PC-3 (cell line): ENCODE results near the gene RELL1. TPM values are rescaled to one million over a fixed set of nuclear protein-coding genes. Genes with fewer than 3 reads are reported as not detected.

Experiments
- ATAC-seq: fragments of 200-7000 bp; cut with Tn5 transposase; 2 replicates; pipeline ENCODE4 v1.9.1; 2020; ENCODE audit warnings: mild to moderate bottlenecking, moderate library complexity
- BruUV-seq: library from RNA; stranded (reverse); fragments of 400-500 nt; replicated peaks from 2 replicates; lab custom pipeline; 2021; lab: Mats Ljungman, UMichigan
- CTCF ChIA-PET: fragments of 300-600 bp; sonication (Branson Sonifier 250); formaldehyde crosslinking; loops from one replicate; lab custom pipeline; 2022; ENCODE audit warnings: antibody characterized with exemption; lab: Charles Lee
- POLR2A ChIA-PET: fragments of 300-600 bp; sonication (Branson Sonifier 250); formaldehyde crosslinking; loops from one replicate; lab custom pipeline; 2022; ENCODE audit warnings: antibody characterized with exemption; ENCODE audit not compliant: unreplicated experiment; lab: Charles Lee
- DNase-seq: peaks from one replicate; pipeline ENCODE4 v3.0.0-alpha.2; 2015
- H2AFZ ChIP-seq: fragments of 300-600 bp; sonication (generic); 2 replicates; pipeline ENCODE4 v1.6.0; 2016; ENCODE audit warnings: antibody characterized with exemption, low read length
- H3F3A ChIP-seq: fragments of 300-600 bp; sonication (generic); one replicate; pipeline ENCODE4 v1.6.0; 2017; ENCODE audit warnings: antibody characterized with exemption, low read length, control low read depth, mild to moderate bottlenecking; ENCODE audit not compliant: unreplicated experiment
- H3K27ac ChIP-seq: fragments of 300-600 bp; sonication (generic); 2 replicates; pipeline ENCODE4 v1.5.1; 2016; ENCODE audit warnings: mild to moderate bottlenecking, low read length
- H3K27me3 ChIP-seq: fragments of 300-600 bp; sonication (generic); 2 replicates; pipeline ENCODE4 v1.6.1; 2016; ENCODE audit warnings: low read length, mixed read lengths
- H3K36me3 ChIP-seq: fragments of 300-600 bp; sonication (generic); 2 replicates; pipeline ENCODE4 v1.6.1; 2016; ENCODE audit warnings: low read depth, mixed run types, low read length, mixed read lengths
- H3K4me1 ChIP-seq: fragments of 300-600 bp; sonication (generic); 2 replicates; pipeline ENCODE4 v1.5.1; 2016; ENCODE audit warnings: low read length; ENCODE audit not compliant: insufficient read depth
- H3K4me2 ChIP-seq: fragments of 300-600 bp; sonication (generic); 2 replicates; pipeline ENCODE4 v1.6.0; 2016; ENCODE audit warnings: low read length
- H3K4me3 ChIP-seq: fragments of 300-600 bp; sonication (generic); 2 replicates; pipeline ENCODE4 v1.5.1; 2016; ENCODE audit warnings: mild to moderate bottlenecking, low read length, mixed read lengths
- H3K79me2 ChIP-seq: fragments of 300-600 bp; sonication (generic); 2 replicates; pipeline ENCODE4 v1.6.1; 2017; ENCODE audit warnings: low read length, mixed read lengths
- H3K9ac ChIP-seq: fragments of 300-600 bp; sonication (generic); 2 replicates; pipeline ENCODE4 v1.6.0; 2016; ENCODE audit warnings: mild to moderate bottlenecking, low read length
- H3K9me2 ChIP-seq: fragments of 300-600 bp; sonication (generic); replicated peaks from 2 replicates; pipeline ENCODE4 v1.6.1; 2016; ENCODE audit warnings: mixed run types, low read length, mixed read lengths
- H3K9me3 ChIP-seq: fragments of 300-600 bp; sonication (generic); 2 replicates; pipeline ENCODE4 v1.6.1; 2016; ENCODE audit warnings: low read length, mixed read lengths
- H4K20me1 ChIP-seq: fragments of 300-600 bp; sonication (generic); 2 replicates; pipeline ENCODE4 v1.6.1; 2016; ENCODE audit warnings: low read length, mixed read lengths
- CTCF ChIP-seq: fragments of 300-600 bp; sonication (generic); conservative IDR thresholded peaks from 2 replicates; pipeline ENCODE4 v1.5.1; 2017; ENCODE audit warnings: antibody characterized with exemption, low read depth, mild to moderate bottlenecking, low read length
- EZH2 ChIP-seq: fragments of 300-600 bp; sonication (generic); IDR thresholded peaks from one replicate; pipeline ENCODE4 v1.6.1; 2017; ENCODE audit warnings: antibody characterized with exemption, mild to moderate bottlenecking, low read length; ENCODE audit not compliant: unreplicated experiment
- EZH2phosphoT487 ChIP-seq: fragments of 300-600 bp; sonication (generic); IDR thresholded peaks from 2 replicates; pipeline ENCODE4 v1.6.1; 2018; ENCODE audit warnings: mild to moderate bottlenecking, antibody characterized with exemption, low read length, borderline replicate concordance
- intact Hi-C: fragments of 100-400 bp; cut with micrococcal nuclease; formaldehyde crosslinking; loops from 2 replicates; pipeline ENCODE4 v1.9.0; 2023
- total RNA-seq: library from RNA; depleted of rRNA; stranded (reverse); fragments of >200 nt; gene quantifications from 2 replicates; pipeline ENCODE4 v1.2.3, GENCODE V29; 2014

RELL1 gene
- total RNA-seq, 1 experiment from 2014 or later = 14.6 TPM

- H3F3A ChIP-seq = no peaks in the 10 kb centered on the region
- ATAC-seq (no peak), DNase-seq (no peak)
- no peak overlapping the region for H3K9ac ChIP-seq
- H3K36me3 ChIP-seq = no peaks in the 10 kb centered on the region
- no peak overlapping the region for H3K4me3 ChIP-seq
- intact Hi-C loops = no loop called here
- H3K4me1 ChIP-seq = no peaks in the 10 kb centered on the region
- no peak overlapping the region for H3K27ac ChIP-seq
- CTCF ChIA-PET = no interaction called here
- H3K4me2 ChIP-seq = no peak overlapping the region
- H3K9me3 ChIP-seq = no peaks in the 10 kb centered on the region
- no peaks in the 10 kb centered on the region for H4K20me1 ChIP-seq
- TF ChIP-seq EZH2 (no peak), CTCF (no peak), EZH2phosphoT487 (no peak)
- H3K9me2 ChIP-seq = no peaks in the 10 kb centered on the region
- POLR2A ChIA-PET = no interaction called here
- H3K27me3 ChIP-seq = no peaks in the 10 kb centered on the region
- H3K79me2 ChIP-seq = no peaks in the 10 kb centered on the region
- H2AFZ ChIP-seq = no peak overlapping the region
- BruUV-seq = no TSS peak
Observed at GRCh38 chr4:37726666-37727065, 40.5 kb upstream of the RELL1 start.

- Histone ChIP-seq H3K4me1 (no peaks in the 10 kb centered on the region), H3K9me3 (no peaks in the 10 kb centered on the region), H3K4me2 (no peak overlapping the region), H3K36me3 (no peaks in the 10 kb centered on the region), H3K9ac (no peak overlapping the region), H3K79me2 (no peaks in the 10 kb centered on the region), H3K27ac (no peak overlapping the region), H3K27me3 (no peaks in the 10 kb centered on the region), H3K4me3 (no peak overlapping the region), H3F3A (no peaks in the 10 kb centered on the region), H4K20me1 (no peaks in the 10 kb centered on the region), H3K9me2 (no peaks in the 10 kb centered on the region), H2AFZ (no peak overlapping the region)
- intact Hi-C loops = no loop called here
- DNase-seq (no peak), ATAC-seq (no peak)
- ChIA-PET POLR2A (no interaction called here), CTCF (no interaction called here)
- no peak for TF ChIP-seq EZH2phosphoT487
- TF ChIP-seq EZH2 = no peak
- TF ChIP-seq CTCF = no peak
- no TSS peak for BruUV-seq
Observed at GRCh38 chr4:37725718-37726117, 39.5 kb upstream of the RELL1 start.

- BruUV-seq = no TSS peak
- no peak overlapping the region for H3K4me2 ChIP-seq
- 0 out of 2 replicates have a peak, but pooled peaks cover 1% of the 10 kb centered on the region for H3K4me1 ChIP-seq
- POLR2A ChIA-PET = no interaction called here
- H3F3A ChIP-seq = no peaks in the 10 kb centered on the region
- no peaks in the 10 kb centered on the region for H3K9me2 ChIP-seq
- ATAC-seq (no peak), DNase-seq (no peak)
- H4K20me1 ChIP-seq = no peaks in the 10 kb centered on the region
- H3K4me3 ChIP-seq = no peak overlapping the region
- H3K9me3 ChIP-seq = no peaks in the 10 kb centered on the region
- TF ChIP-seq CTCF (no peak), EZH2phosphoT487 (no peak), EZH2 (no peak)
- H3K27me3 ChIP-seq = no peaks in the 10 kb centered on the region
- no peaks in the 10 kb centered on the region for H3K36me3 ChIP-seq
- CTCF ChIA-PET = no interaction called here
- no peak overlapping the region for H3K27ac ChIP-seq
- intact Hi-C loops = no loop called here
- no peak overlapping the region for H3K9ac ChIP-seq
- no peaks in the 10 kb centered on the region for H3K79me2 ChIP-seq
- H2AFZ ChIP-seq = no peak overlapping the region
Observed at GRCh38 chr4:37723067-37723466, 36.9 kb upstream of the RELL1 start.
